Prostate gland (tissue), 2 donors: Measurements from ENCODE around the gene ZNF101. TPM values are rescaled to one million over a fixed set of nuclear protein-coding genes. Genes with fewer than 3 reads are reported as not detected.

Experiments
- DNase-seq: peaks from one replicate; pipeline ENCODE4 v3.0.0-alpha.2; 2019; ENCODE audit warnings: low spot score
- H3K27ac ChIP-seq, 2 donors: fragments of 200-600 bp; sonication (generic); 2 replicates each; pipeline ENCODE4 v1.5.1; 2017 to 2019
- H3K27me3 ChIP-seq: fragments of 200-600 bp; sonication (generic); replicated peaks from 2 replicates; pipeline ENCODE4 v1.5.1; 2019; ENCODE audit not compliant: insufficient read depth
- H3K36me3 ChIP-seq, 2 donors: fragments of 200-600 bp; sonication (generic); 1 replicate in 1 of 2; 2 replicates in 1 of 2; pipeline versions ENCODE4 v1.5.1 to v1.8.1; 2017 to 2019
- H3K4me1 ChIP-seq: fragments of 200-600 bp; sonication (generic); replicated peaks from 2 replicates; pipeline ENCODE4 v1.5.1; 2019
- H3K4me3 ChIP-seq, 2 donors: fragments of 200-600 bp; sonication (generic); 2 replicates each; pipeline ENCODE4 v1.5.1; 2017 to 2019
- H3K9me3 ChIP-seq: fragments of 200-600 bp; sonication (generic); 2 replicates; pipeline ENCODE4 v1.5.1; 2017
- CTCF ChIP-seq, 4 experiments: fragments of 200-600 bp in 2 of 4; fragments of 450-650 bp in 2 of 4; sonication (generic) in 2 of 4; IDR thresholded peaks; 1 replicate in 3 of 4; 2 replicates in 1 of 4; pipeline ENCODE4 v1.5.1; 2016 to 2019; ENCODE audit warnings: antibody characterized with exemption in 4 of 4, mild to moderate bottlenecking in 2 of 4, moderate library complexity in 2 of 4
- POLR2A ChIP-seq: fragments of 450-650 bp; IDR thresholded peaks from one replicate; pipeline ENCODE4 v1.6.1; 2016; ENCODE audit warnings: antibody characterized with exemption, mild to moderate bottlenecking
- POLR2AphosphoS5 ChIP-seq: sonication (generic); formaldehyde crosslinking; IDR thresholded peaks from one replicate; pipeline ENCODE4 v1.6.1; 2017; ENCODE audit warnings: antibody characterized with exemption
- WGBS: methylation state at CpG from one replicate; pipeline ENCODE4 v1.1.5; 2018; 5-methylcytosine and 5-hydroxymethylcytosine counted together
- intact Hi-C: fragments of 100-400 bp; cut with DNase I; formaldehyde crosslinking; loops from one replicate; pipeline ENCODE4 v1.14.2; 2022
- total RNA-seq, 2 donors: library from RNA; depleted of rRNA; stranded (reverse); fragments of >200 nt; gene quantifications; one replicate each; pipeline ENCODE4 v1.1.0, GENCODE V29; 2016

The ZNF101 gene
- total RNA-seq, 2 donors from 2014 or later: 4.1 to 7.1 TPM

- no peak overlapping the region for H3K27ac ChIP-seq
- TF ChIP-seq CTCF (IDR thresholded peaks at IDR 0.05) (no peak), POLR2A (no peak), POLR2AphosphoS5 (no peak)
- H3K9me3 ChIP-seq: no peaks in the 10 kb centered on the region
- DNase-seq: no peak
- H3K27me3 ChIP-seq: no peaks in the 10 kb centered on the region
- WGBS: 91% methylated on average over 11 of the region's 22 CpGs
- peaks cover 40 to 55% of the 10 kb centered on the region in 2 donors for H3K36me3 ChIP-seq
- no peak overlapping the region for H3K4me3 ChIP-seq
- intact Hi-C loops: no loop called here
- no peaks in the 10 kb centered on the region for H3K4me1 ChIP-seq
These were observed 13.5 kb upstream of the ZNF101 start for GRCh38 chr19:19655051-19655594.

- Histone ChIP-seq H3K27ac (no peak overlapping the region), H3K9me3 (no peaks in the 10 kb centered on the region), H3K4me1 (no peaks in the 10 kb centered on the region), H3K27me3 (no peaks in the 10 kb centered on the region), H3K4me3 (no peak overlapping the region), H3K36me3 (peaks cover 40 to 55% of the 10 kb centered on the region in 2 donors)
- DNase-seq: no peak
- intact Hi-C loops: no loop called here
- 93% methylated on average over 24 of the region's 27 CpGs for WGBS
- TF ChIP-seq POLR2A (no peak), POLR2AphosphoS5 (no peak), CTCF (IDR thresholded peaks at IDR 0.05) (no peak)
These were observed 12.8 kb upstream of the ZNF101 start for GRCh38 chr19:19655641-19656343.

GRCh38 chr19:19656451-19657396 lies 11.9 kb upstream of the ZNF101 start:
- H3K4me3 ChIP-seq: no peak overlapping the region
- no peak for DNase-seq
- intact Hi-C loops: no loop called here
- WGBS: 97% methylated on average over 24 of the region's 33 CpGs
- no peak for TF ChIP-seq POLR2AphosphoS5
- no peak for TF ChIP-seq CTCF (IDR thresholded peaks at IDR 0.05)
- TF ChIP-seq POLR2A: no peak
- peaks cover 36 to 49% of the 10 kb centered on the region in 2 donors for H3K36me3 ChIP-seq
- H3K27me3 ChIP-seq: no peaks in the 10 kb centered on the region
- no peak overlapping the region for H3K27ac ChIP-seq
- H3K4me1 ChIP-seq: no peaks in the 10 kb centered on the region
- H3K9me3 ChIP-seq: no peaks in the 10 kb centered on the region

GRCh38 chr19:19657397-19657783 lies 11.2 kb upstream of the ZNF101 start:
- Histone ChIP-seq H3K9me3 (no peaks in the 10 kb centered on the region), H3K4me1 (peaks cover 6% of the 10 kb centered on the region), H3K27ac (no peak overlapping the region), H3K36me3 (peaks cover 36 to 49% of the 10 kb centered on the region in 2 donors), H3K27me3 (no peaks in the 10 kb centered on the region), H3K4me3 (no peak overlapping the region)
- TF ChIP-seq POLR2A (no peak), POLR2AphosphoS5 (no peak), CTCF (IDR thresholded peaks at IDR 0.05) (no peak)
- intact Hi-C loops: no loop called here
- WGBS: 64% methylated on average over 9 of the region's 10 CpGs
- DNase-seq: no peak
